Heart left ventricle (tissue), 16 donors: ENCODE results near the gene TFAP2B. TPM values are rescaled to one million over a fixed set of nuclear protein-coding genes. Genes with fewer than 3 reads are reported as not detected.

Experiments used
- ATAC-seq, 4 donors: fragments of 200-7000 bp; cut with Tn5 transposase; one replicate each; pipeline ENCODE4 v1.9.1; 2020 to 2022; ENCODE audit warnings: moderate library complexity in 4 of 4, mild to moderate bottlenecking in 3 of 4, moderate number of reproducible peaks in 1 of 4
- DNase-seq, 5 donors: peaks; one replicate each; pipeline ENCODE4 v3.0.0-alpha.2; 2020
- H3K27ac ChIP-seq, 12 donors: fragments of 200-600 bp; sonication (generic) in 4 of 12; one replicate each; pipeline versions ENCODE4 v1.5.0 to v1.8.0; 2016 to 2022; ENCODE audit warnings: mild to moderate bottlenecking in 2 of 12
- H3K27me3 ChIP-seq, 9 donors: fragments of 200-600 bp; sonication (generic) in 2 of 9; one replicate each; pipeline versions ENCODE4 v1.5.1 to v1.8.0; 2016 to 2022; ENCODE audit warnings: mild to moderate bottlenecking in 3 of 9
- H3K36me3 ChIP-seq, 9 donors: fragments of 200-600 bp; sonication (generic) in 2 of 9; one replicate each; pipeline versions ENCODE4 v1.5.0 to v1.8.0; 2018 to 2022; ENCODE audit warnings: mild to moderate bottlenecking in 2 of 9
- H3K4me1 ChIP-seq, 12 donors: fragments of 200-600 bp; sonication (generic) in 4 of 12; one replicate each; pipeline versions ENCODE4 v1.5.0 to v1.8.0; 2016 to 2022; ENCODE audit warnings: mild to moderate bottlenecking in 3 of 12
- H3K4me3 ChIP-seq, 12 donors: fragments of 200-600 bp; sonication (generic) in 4 of 12; one replicate each; pipeline versions ENCODE4 v1.5.0 to v1.8.0; 2017 to 2022; ENCODE audit warnings: mild to moderate bottlenecking in 9 of 12, moderate library complexity in 4 of 12
- H3K9me3 ChIP-seq, 12 donors: fragments of 200-600 bp; sonication (generic) in 4 of 12; one replicate each; pipeline versions ENCODE4 v1.5.0 to v1.8.0; 2016 to 2022; ENCODE audit warnings: mild to moderate bottlenecking in 1 of 12
- POLR2A ChIP-seq, 2 donors: fragments of 450-650 bp; IDR thresholded peaks; one replicate each; pipeline ENCODE4 v1.6.1; 2017; ENCODE audit warnings: antibody characterized with exemption in 2 of 2, mild to moderate bottlenecking in 2 of 2, moderate library complexity in 2 of 2
- WGBS, 4 donors: extraction: QIAGEN DNeasy Blood & Tissue Kit in 2 of 4; methylation state at CpG; one replicate each; pipeline versions ENCODE4 v1.1.5 to v1.1.7; 2013 to 2018; 5-methylcytosine and 5-hydroxymethylcytosine counted together
- intact Hi-C, 10 donors: fragments of 100-400 bp; cut with DNase I; formaldehyde crosslinking; loops; one replicate each; pipeline versions ENCODE4 v1.11.1 to v1.14.2; 2022
- polyA plus RNA-seq, 2 donors: library from polyadenylated mRNA; stranded (reverse); fragments of 200-250 nt; gene quantifications; one replicate each; pipeline ENCODE4 v1.2.3, GENCODE V29; 2013
- total RNA-seq, 9 donors: library from RNA; depleted of rRNA in 2 of 9; stranded (reverse); fragments of >200 nt in 2 of 9; fragmentation: NEBNext Ultra II Directional in 3 of 9; extraction: Animal tissue kit (Norgen Biotek cat#: 25700) in 3 of 9; gene quantifications; one replicate each; pipeline versions ENCODE4 v1.1.0 to v1.2.4, GENCODE V29; 2016 to 2023
- TF ChIP-seq, protein P1 (sequence below), 12 donors: fragments of 200-600 bp; sonication (generic) in 4 of 12; IDR thresholded peaks; one replicate each; pipeline versions ENCODE4 v1.5.0 to v1.8.0; 2018 to 2022; ENCODE audit warnings: antibody characterized with exemption in 12 of 12, mild to moderate bottlenecking in 5 of 12
- donor health status: ischemic (EF 13 %, LVEDD 7.1; RV severe dilation, severe dysfunction).
- donor health status: healthy with polysubstance abuse.
- donor health status: DM: no; HTN: yes; CAD: no.
- donor health status: DM: no; HTN: no; CAD: no.
- donor health status: ischemic (EF 25% LVEDD 6.9; RV normal size, moderate dysfunction).
- donor health status: ischemic (EF 25% LVEDD 5.7; RV mildly dilated, moderate dysfunction).
- donor health status: healthy.
- donor health status: DM: yes; HTN: yes; CAD: no.
- donor health status: ischemic (EF 35%, LVEDD 5.7; RV mildly dilated, moderate dysfunction).
- donor health status: nonischemic (EF 11% LVEDD 7.7; RV severe dilation, severe dysfunction).
- donor health status: DM: yes; HTN: yes; CAD: no.
- donor health status: PGD.
- donor health status: ischemic (EF 29% LVEDD 5.4; RV normal size, mild dysfunction).
- donor health status: nonischemic (EF 23%, LVEDD 6.1; RV moderate dilation, normal function).

TFAP2B gene
- total and polyA plus RNA-seq, 11 donors = not detected

DNA sequence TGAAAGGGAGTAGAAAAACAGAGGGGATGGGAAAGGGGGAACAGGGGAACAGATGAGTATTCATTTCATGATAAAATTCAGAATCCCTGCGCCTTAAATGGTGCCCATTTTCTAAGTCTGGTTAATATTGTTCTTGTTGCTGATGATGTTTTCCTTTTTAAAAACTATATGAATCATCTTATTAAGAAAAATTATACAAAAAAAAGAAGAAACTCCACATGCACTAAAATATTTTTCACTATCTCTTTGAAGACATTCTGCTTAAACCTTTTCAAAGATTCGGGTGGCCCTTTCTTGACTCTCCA, 1.1 kb upstream of the TFAP2B start:
- peaks cover 13 to 96% (median 81%) of the 10 kb centered on the region in 9 donors for H3K27me3 ChIP-seq
- 8 to 19% (median 14%) methylated on average over 2 of the region's 2 CpGs for WGBS, 4 donors
- H3K4me1 ChIP-seq = peaks cover 0 to 20% (median 1%) of the 10 kb centered on the region in 12 donors
- no peaks in the 10 kb centered on the region for H3K9me3 ChIP-seq
- H3K36me3 ChIP-seq = no peaks in the 10 kb centered on the region
- DNase-seq (no peak), ATAC-seq (no peak)
- no peak overlapping the region for H3K4me3 ChIP-seq
- no peak overlapping the region for H3K27ac ChIP-seq
- no peak for TF ChIP-seq POLR2A (IDR thresholded peaks at IDR 0.05)
- TF ChIP-seq, protein P1, sequence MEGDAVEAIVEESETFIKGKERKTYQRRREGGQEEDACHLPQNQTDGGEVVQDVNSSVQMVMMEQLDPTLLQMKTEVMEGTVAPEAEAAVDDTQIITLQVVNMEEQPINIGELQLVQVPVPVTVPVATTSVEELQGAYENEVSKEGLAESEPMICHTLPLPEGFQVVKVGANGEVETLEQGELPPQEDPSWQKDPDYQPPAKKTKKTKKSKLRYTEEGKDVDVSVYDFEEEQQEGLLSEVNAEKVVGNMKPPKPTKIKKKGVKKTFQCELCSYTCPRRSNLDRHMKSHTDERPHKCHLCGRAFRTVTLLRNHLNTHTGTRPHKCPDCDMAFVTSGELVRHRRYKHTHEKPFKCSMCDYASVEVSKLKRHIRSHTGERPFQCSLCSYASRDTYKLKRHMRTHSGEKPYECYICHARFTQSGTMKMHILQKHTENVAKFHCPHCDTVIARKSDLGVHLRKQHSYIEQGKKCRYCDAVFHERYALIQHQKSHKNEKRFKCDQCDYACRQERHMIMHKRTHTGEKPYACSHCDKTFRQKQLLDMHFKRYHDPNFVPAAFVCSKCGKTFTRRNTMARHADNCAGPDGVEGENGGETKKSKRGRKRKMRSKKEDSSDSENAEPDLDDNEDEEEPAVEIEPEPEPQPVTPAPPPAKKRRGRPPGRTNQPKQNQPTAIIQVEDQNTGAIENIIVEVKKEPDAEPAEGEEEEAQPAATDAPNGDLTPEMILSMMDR (IDR thresholded peaks at IDR 0.05) = no peak
- intact Hi-C loops = loop anchor here (2.0 to 10.0 kb wide), 7 partner anchors 1140 to 1207 kb away; no protein-coding TSS in a partner anchor

DNA sequence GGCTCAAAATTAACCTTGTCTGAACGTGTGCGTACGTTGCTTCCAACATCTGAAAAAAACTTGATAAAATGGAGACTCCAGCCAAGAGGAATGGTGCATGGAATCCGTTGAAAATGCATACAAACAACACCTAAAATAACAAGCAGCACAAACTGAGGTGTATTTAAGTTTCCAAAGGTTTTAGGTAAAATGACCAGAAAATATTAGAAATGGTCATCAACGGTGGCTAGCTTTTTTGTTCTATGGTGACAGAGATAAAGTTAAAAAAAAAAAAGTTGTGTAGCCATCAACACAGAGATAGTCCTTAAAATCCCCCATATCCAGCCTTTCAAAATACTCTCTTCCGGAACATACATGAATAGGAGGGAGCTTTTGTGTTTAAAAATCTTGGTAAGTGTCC, 651 bp upstream of the TFAP2B start:
- DNase-seq (no peak), ATAC-seq (no peak)
- H3K27me3 ChIP-seq = peaks cover 14 to 99% (median 83%) of the 10 kb centered on the region in 9 donors
- 4 to 9% (median 6%) methylated on average over 6 of the region's 6 CpGs for WGBS, 4 donors
- H3K27ac ChIP-seq = no peak overlapping the region
- no peak for TF ChIP-seq POLR2A (IDR thresholded peaks at IDR 0.05)
- TF ChIP-seq, protein P1 (IDR thresholded peaks at IDR 0.05) = no peak
- no peaks in the 10 kb centered on the region for H3K9me3 ChIP-seq
- intact Hi-C loops = loop anchor here in 9 of 10 donors (5.0 to 10.0 kb wide), 5 partner anchors 1139 to 1207 kb away; no protein-coding TSS in a partner anchor
- H3K36me3 ChIP-seq = no peaks in the 10 kb centered on the region
- no peak overlapping the region for H3K4me3 ChIP-seq
- H3K4me1 ChIP-seq = peaks cover 0 to 20% (median 1%) of the 10 kb centered on the region in 12 donors

DNA sequence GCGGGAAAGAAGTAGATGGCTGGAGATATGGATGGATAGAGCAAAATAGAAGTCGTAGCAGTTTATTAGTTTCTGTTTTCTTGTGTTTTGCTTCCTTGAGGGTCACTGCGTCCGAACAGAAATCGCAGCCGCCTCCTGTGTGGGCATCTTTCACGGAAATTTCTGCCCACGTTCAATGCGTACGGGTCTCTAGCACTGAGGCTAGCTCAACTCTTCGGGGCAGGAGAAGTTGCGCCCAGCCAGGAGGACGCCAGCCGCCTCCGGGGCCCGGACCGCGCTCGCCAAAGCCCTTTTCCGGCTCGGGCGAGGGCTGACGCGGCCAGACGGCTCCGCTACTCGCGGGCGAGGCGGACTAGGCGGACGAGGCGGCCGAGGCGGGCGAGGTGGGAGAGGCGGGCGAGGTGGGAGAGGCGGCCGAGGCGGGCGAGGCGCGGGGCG, 814 bp downstream of the TFAP2B start:
- Histone ChIP-seq H3K27me3 (peaks cover 29 to 99% (median 93%) of the 10 kb centered on the region in 9 donors), H3K4me3 (peak overlapping the region in 6 of 12 donors; percentile 6 to 19 (median 16)), H3K4me1 (peaks cover 0 to 22% (median 1%) of the 10 kb centered on the region in 12 donors), H3K27ac (no peak overlapping the region), H3K9me3 (no peaks in the 10 kb centered on the region), H3K36me3 (no peaks in the 10 kb centered on the region)
- 0 to 1% (median 1%) methylated on average over 38 to 45 of the region's 45 CpGs for WGBS, 4 donors
- peak in 1 of 4 donors; percentile 27 for ATAC-seq
- TF ChIP-seq, protein P1 (IDR thresholded peaks at IDR 0.05) = no peak
- no peak for TF ChIP-seq POLR2A (IDR thresholded peaks at IDR 0.05)
- intact Hi-C loops = loop anchor here in 9 of 10 donors (5.0 to 10.0 kb wide), 5 partner anchors 1138 to 1205 kb away; no protein-coding TSS in a partner anchor
- no peak for DNase-seq

DNA sequence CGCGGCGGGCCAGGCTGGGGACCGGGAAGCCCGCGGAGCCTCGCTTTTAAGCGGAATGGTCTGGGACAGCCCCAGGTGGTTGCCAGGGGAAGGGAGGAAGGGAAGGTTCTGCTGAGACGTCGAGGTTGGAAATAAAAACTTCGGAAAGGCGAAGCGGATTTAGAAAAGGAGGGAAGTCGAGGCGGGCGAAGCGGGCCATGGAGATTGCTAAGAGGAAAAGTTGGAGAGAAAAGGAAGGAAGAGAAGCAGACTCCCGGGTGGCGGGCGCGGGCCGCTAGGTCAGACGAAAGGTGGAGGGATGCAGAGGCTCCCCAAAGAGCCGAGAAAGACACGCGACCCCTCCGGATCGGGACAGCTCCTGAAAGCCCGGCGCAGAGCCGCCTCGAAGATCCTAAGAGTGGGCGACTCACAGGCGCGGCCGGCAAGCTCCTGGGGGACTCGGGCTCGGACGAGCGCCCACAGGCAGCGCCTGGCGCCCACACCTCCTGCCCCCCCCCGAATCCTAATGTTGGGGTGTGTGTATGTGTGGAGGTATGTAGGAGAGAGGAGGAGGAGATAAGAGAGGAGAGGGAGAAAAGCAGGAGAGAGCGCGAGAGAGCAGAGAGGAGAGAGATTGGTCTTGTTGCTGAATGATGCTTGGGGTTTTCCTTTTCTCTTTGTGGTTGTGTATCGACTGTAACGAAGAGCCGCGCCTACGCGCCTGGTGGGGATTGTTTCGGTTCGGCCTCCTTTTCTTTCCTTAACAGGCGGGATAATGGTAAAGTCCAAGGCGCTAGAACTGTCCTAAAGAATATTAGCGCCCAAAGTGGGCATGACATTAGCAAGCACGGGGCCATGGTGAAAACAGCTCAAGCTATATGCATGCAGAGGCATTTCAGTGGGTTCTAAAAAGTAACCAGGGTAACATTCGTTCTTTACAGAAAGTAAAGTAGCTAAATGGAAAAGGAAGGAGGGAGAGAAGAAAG, 1.5 kb downstream of the TFAP2B start:
- intact Hi-C loops = loop anchor here in 9 of 10 donors (5.0 to 10.0 kb wide), 6 partner anchors 1135 to 1205 kb away; no protein-coding TSS in a partner anchor
- TF ChIP-seq, protein P1 (IDR thresholded peaks at IDR 0.05) = no peak
- TF ChIP-seq POLR2A (IDR thresholded peaks at IDR 0.05) = no peak
- no peaks in the 10 kb centered on the region for H3K36me3 ChIP-seq
- no peak overlapping the region for H3K27ac ChIP-seq
- 1 to 2% (median 2%) methylated on average over 58 of the region's 58 CpGs for WGBS, 4 donors
- H3K27me3 ChIP-seq = peaks cover 35 to 99% (median 93%) of the 10 kb centered on the region in 9 donors
- no peaks in the 10 kb centered on the region for H3K9me3 ChIP-seq
- H3K4me3 ChIP-seq = peak overlapping the region in 5 of 12 donors; percentile 6 to 19 (median 17)
- DNase-seq (no peak), ATAC-seq (no peak)
- H3K4me1 ChIP-seq = peaks cover 0 to 22% (median 1%) of the 10 kb centered on the region in 12 donors
